Measurements from ENCODE around the gene NCBP3.

Gene NCBP3

GRCh38 chr17:3754066-3754457, 92.0 kb downstream of the NCBP3 start:
- no peak for DNase-seq (ENCODE audit: low spot score)

- no peak for DNase-seq (ENCODE audit: low spot score)
Measured at GRCh38 chr17:3753624-3754023, 92.4 kb downstream of the NCBP3 start.

All from iPS-NIHi11 (cell line).